ENCODE results near the gene USP15.

The USP15 gene

DNA sequence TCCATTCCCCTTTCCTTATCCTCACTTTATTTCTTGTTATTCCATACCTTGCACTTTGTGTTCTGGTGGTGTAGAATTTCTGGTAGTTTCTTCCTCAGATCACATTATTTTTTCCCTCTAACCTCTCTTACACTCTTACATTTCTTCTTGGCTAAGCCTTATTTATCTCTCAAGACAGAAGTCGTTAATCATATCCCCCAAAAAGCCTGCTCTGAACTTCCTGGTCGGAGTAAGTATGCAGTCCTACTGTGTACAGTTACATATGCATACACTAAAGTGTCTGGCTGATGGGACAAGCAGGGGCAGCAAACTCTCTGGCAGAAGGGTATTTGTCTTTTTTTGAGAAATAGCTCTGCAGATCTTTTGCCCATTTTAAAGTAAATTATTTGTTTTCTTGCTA is 33.1 kb upstream of the USP15 start:
- H3K27ac ChIP-seq = no peak overlapping the region
- no peaks in the 10 kb centered on the region for H3K9me3 ChIP-seq (ENCODE audit: low read depth, low read length)
- DNase-seq (ENCODE audit: low read depth, low spot score) = no peak
- H3K36me3 ChIP-seq (ENCODE audit: insufficient read depth, low read length) = no peaks in the 10 kb centered on the region
- H3K9ac ChIP-seq (ENCODE audit: insufficient read length) = no peak overlapping the region
- TF ChIP-seq POLR2AphosphoS5 (IDR thresholded peaks at IDR 0.05; ENCODE audit: borderline replicate concordance, low read depth, low read length) (no peak), FOXP2 (optimal IDR thresholded peaks at IDR 0.05; ENCODE audit: control extremely low read depth, extremely low read length, insufficient read depth) (no peak), EZH2 (IDR thresholded peaks at IDR 0.05) (no peak)
- H3K4me3 ChIP-seq = no peak overlapping the region

DNA sequence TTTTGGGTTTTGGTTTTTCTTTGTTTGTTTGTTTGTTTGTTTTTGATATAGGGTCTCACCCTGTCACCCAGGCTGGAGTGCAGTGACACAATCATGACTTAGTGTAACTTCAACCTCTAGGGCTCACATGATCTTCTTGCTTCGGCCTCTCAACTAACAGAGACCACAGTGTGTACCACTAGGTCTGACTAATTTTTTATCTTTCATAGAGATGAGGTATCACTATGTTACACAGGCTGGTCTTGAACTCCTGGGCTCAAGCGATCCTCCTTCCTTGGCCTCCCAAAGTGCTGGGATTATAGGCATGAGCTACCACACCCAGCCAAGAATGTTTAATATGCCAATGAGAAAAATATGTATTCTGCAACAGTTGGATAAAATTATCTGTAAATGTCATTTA is 29.6 kb upstream of the USP15 start:
- H3K9me3 ChIP-seq (ENCODE audit: low read depth, low read length) = no peaks in the 10 kb centered on the region
- H3K9ac ChIP-seq (ENCODE audit: insufficient read length) = no peak overlapping the region
- no peak for DNase-seq (ENCODE audit: low read depth, low spot score)
- H3K4me3 ChIP-seq = no peak overlapping the region
- TF ChIP-seq FOXP2 (optimal IDR thresholded peaks at IDR 0.05; ENCODE audit: control extremely low read depth, extremely low read length, insufficient read depth) (no peak), POLR2AphosphoS5 (IDR thresholded peaks at IDR 0.05; ENCODE audit: borderline replicate concordance, low read depth, low read length) (no peak), EZH2 (IDR thresholded peaks at IDR 0.05) (no peak)
- no peak overlapping the region for H3K27ac ChIP-seq
- no peaks in the 10 kb centered on the region for H3K36me3 ChIP-seq (ENCODE audit: insufficient read depth, low read length)

DNA sequence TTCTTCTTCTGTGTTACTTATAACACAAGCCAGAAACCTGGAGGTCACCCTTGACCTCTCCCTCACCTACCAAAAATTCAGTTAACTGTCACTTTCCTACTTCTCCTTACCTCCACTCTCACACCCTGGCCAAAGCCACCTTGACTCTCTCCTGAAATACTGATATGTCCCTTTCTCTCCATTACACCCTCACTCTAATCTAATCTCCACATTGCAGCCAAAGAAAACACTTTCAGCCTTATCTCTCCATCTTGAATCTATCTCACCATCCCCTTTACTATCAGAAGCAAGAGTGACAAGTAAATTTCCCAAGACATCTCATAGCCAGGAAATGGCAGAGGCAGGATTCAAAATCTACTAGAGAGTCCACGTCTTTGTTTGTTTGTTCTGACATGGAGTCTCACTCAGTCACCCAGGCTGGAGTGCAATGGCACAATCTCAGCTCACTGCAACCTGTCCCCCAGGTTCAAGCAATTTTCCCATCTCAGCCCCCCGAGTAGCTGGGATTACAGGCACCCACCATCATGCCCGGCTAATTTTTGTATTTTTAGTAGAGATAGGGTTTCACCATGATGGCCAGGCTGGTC is 28.0 kb upstream of the USP15 start:
- Histone ChIP-seq H3K9me3 (ENCODE audit: low read depth, low read length) (no peaks in the 10 kb centered on the region), H3K4me3 (no peak overlapping the region), H3K9ac (ENCODE audit: insufficient read length) (no peak overlapping the region), H3K36me3 (ENCODE audit: insufficient read depth, low read length) (no peaks in the 10 kb centered on the region), H3K27ac (no peak overlapping the region)
- TF ChIP-seq POLR2AphosphoS5 (IDR thresholded peaks at IDR 0.05; ENCODE audit: borderline replicate concordance, low read depth, low read length) (no peak), FOXP2 (optimal IDR thresholded peaks at IDR 0.05; ENCODE audit: control extremely low read depth, extremely low read length, insufficient read depth) (no peak), EZH2 (IDR thresholded peaks at IDR 0.05) (no peak)
- DNase-seq (ENCODE audit: low read depth, low spot score) = no peak

GRCh38 chr12:62233805-62234204 is 26.4 kb upstream of the USP15 start:
- H3K27ac ChIP-seq = no peak overlapping the region
- TF ChIP-seq FOXP2 (optimal IDR thresholded peaks at IDR 0.05; ENCODE audit: control extremely low read depth, extremely low read length, insufficient read depth) (no peak), POLR2AphosphoS5 (IDR thresholded peaks at IDR 0.05; ENCODE audit: borderline replicate concordance, low read depth, low read length) (no peak), EZH2 (IDR thresholded peaks at IDR 0.05) (no peak)
- H3K9me3 ChIP-seq (ENCODE audit: low read depth, low read length) = no peaks in the 10 kb centered on the region
- no peak overlapping the region for H3K4me3 ChIP-seq
- H3K36me3 ChIP-seq (ENCODE audit: insufficient read depth, low read length) = no peaks in the 10 kb centered on the region
- H3K9ac ChIP-seq (ENCODE audit: insufficient read length) = no peak overlapping the region
- DNase-seq (ENCODE audit: low read depth, low spot score) = no peak

DNA sequence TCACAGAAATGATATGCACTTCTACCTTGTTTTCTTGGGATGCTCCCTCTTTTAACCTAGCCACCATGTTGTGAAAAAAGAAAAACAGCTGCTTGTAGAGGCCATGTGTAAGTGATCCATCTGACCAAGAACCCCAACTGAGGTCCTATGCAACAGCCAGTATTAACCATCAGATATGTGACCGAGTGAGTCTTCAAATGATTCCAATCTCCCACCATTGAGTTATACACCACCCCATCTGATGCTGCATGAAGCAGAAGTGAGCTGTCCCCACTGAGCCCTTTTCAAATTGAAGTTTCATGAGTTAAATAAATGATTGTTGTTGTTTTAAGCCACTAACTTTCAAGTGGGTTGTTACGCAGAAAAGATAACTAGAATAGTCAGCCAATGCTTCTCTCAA is 20.6 kb upstream of the USP15 start:
- Histone ChIP-seq H3K27ac (no peak overlapping the region), H3K36me3 (ENCODE audit: insufficient read depth, low read length) (no peaks in the 10 kb centered on the region), H3K4me3 (no peak overlapping the region), H3K9me3 (ENCODE audit: low read depth, low read length) (no peaks in the 10 kb centered on the region), H3K9ac (ENCODE audit: insufficient read length) (no peak overlapping the region)
- no peak for TF ChIP-seq EZH2 (IDR thresholded peaks at IDR 0.05)
- no peak for TF ChIP-seq FOXP2 (optimal IDR thresholded peaks at IDR 0.05; ENCODE audit: control extremely low read depth, extremely low read length, insufficient read depth)
- no peak for DNase-seq (ENCODE audit: low read depth, low spot score)

DNA sequence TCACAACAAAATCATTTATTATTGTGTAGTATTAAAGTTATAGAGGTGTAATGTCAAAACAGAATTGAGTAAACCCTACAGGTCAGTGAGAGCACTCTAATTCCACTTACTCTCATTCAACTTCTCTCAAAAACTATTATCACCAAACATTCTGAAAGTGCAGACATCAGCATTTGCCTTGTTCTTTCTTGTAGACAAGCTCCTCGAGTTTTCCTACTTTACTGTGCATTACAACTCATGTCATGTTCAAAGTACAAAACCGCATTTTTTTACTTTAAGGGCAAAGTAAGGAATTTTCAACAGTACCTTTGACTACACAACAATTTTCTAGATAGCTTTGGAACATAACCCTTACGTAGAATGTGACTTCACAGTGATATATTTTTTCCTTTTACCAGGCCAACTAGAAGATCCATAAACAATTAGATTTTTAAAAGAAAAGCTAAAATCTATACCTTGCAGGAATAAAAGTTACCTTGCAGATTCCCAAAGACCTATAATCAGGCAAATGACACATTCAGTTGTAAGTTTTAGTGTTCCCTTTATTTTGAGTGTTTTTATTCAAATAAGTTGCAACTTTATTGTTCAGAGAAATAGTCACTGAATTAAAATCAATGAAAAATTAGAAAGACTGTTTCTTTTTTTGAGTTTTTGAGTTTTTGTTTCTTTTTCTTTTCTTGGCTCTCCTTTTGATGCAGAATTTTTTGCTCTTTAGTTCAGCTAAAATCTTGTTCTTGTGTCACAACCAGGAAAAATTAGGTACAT is 12.7 kb upstream of the USP15 start:
- H3K9me3 ChIP-seq (ENCODE audit: low read depth, low read length) = no peaks in the 10 kb centered on the region
- H3K4me3 ChIP-seq = no peak overlapping the region
- H3K9ac ChIP-seq (ENCODE audit: insufficient read length) = no peak overlapping the region
- no peaks in the 10 kb centered on the region for H3K36me3 ChIP-seq (ENCODE audit: insufficient read depth, low read length)
- TF ChIP-seq FOXP2 (optimal IDR thresholded peaks at IDR 0.05; ENCODE audit: control extremely low read depth, extremely low read length, insufficient read depth) = no peak
- TF ChIP-seq POLR2AphosphoS5 (IDR thresholded peaks at IDR 0.05; ENCODE audit: borderline replicate concordance, low read depth, low read length) = no peak
- TF ChIP-seq EZH2 (IDR thresholded peaks at IDR 0.05) = no peak
- H3K27ac ChIP-seq = no peak overlapping the region
- no peak for DNase-seq (ENCODE audit: low read depth, low spot score)

DNA sequence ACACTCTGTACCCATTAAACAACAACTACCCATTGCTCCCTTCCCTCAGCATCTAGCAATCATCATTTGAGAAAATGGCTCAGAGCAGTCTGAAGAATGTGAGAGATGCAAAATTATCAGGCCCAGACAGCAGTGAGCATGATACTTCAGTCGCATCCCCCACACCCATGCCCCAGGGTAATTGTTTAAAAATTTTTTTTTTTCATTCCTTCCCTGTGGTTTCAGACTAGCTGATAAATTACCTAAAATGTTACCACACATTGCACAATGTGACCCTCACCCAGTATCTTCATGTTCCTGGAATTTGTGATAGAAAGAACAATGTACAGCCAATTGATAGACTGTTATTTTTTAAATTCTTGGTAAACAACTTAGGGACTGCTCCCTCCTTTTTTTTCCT is 11.3 kb upstream of the USP15 start:
- Histone ChIP-seq H3K9ac (ENCODE audit: insufficient read length) (no peak overlapping the region), H3K9me3 (ENCODE audit: low read depth, low read length) (no peaks in the 10 kb centered on the region), H3K4me3 (no peak overlapping the region), H3K36me3 (ENCODE audit: insufficient read depth, low read length) (no peaks in the 10 kb centered on the region), H3K27ac (no peak overlapping the region)
- TF ChIP-seq POLR2AphosphoS5 (IDR thresholded peaks at IDR 0.05; ENCODE audit: borderline replicate concordance, low read depth, low read length) = no peak
- TF ChIP-seq EZH2 (IDR thresholded peaks at IDR 0.05) = no peak
- no peak for TF ChIP-seq FOXP2 (optimal IDR thresholded peaks at IDR 0.05; ENCODE audit: control extremely low read depth, extremely low read length, insufficient read depth)
- no peak for DNase-seq (ENCODE audit: low read depth, low spot score)

- Histone ChIP-seq H3K9me3 (ENCODE audit: low read depth, low read length) (no peaks in the 10 kb centered on the region), H3K4me3 (no peak overlapping the region), H3K9ac (ENCODE audit: insufficient read length) (no peak overlapping the region), H3K36me3 (ENCODE audit: insufficient read depth, low read length) (no peaks in the 10 kb centered on the region), H3K27ac (no peak overlapping the region)
- DNase-seq (ENCODE audit: low read depth, low spot score) = no peak
- TF ChIP-seq EZH2 (IDR thresholded peaks at IDR 0.05) = no peak
- TF ChIP-seq FOXP2 (optimal IDR thresholded peaks at IDR 0.05; ENCODE audit: control extremely low read depth, extremely low read length, insufficient read depth) = no peak
- TF ChIP-seq POLR2AphosphoS5 (IDR thresholded peaks at IDR 0.05; ENCODE audit: borderline replicate concordance, low read depth, low read length) = no peak
Observed at GRCh38 chr12:62249419-62249818, 10.8 kb upstream of the USP15 start.

Measured in SK-N-MC (cell line).